ENCODE data around the gene SLN.

GRCh38 chr11:107750313-107750712, 38.5 kb upstream of the SLN start:
- TF ChIP-seq CTCF (conservative IDR thresholded peaks at IDR 0.05 in 1 of 2, IDR thresholded peaks at IDR 0.05 in 1 of 2; ENCODE audit: low read depth in 1 of 2, low read length in 2 of 2) (no peak), EZH2 (IDR thresholded peaks at IDR 0.05; ENCODE audit: low read length, missing control alignments) (no peak)
